Stimulated activated naive CD8-positive, alpha-beta T cell treated with anti-CD3 and anti-CD28 coated beads, Interleukin-15, amount 100 ng/mL, for 72 hours (primary cell): ENCODE results near the gene PREP.
"Not testable (repeated sequence)": the region's sequence is repeated elsewhere in the genome, so short reads cannot be mapped to it uniquely, and the experiment has no call there.

ENCODE experiments used
- ATAC-seq: fragments of 150-1000 bp; cut with Tn5 transposase; 2 replicates; pipeline ENCODE4 v1.10.0; 2021; ENCODE audit warnings: mild to moderate bottlenecking, moderate library complexity
- DNase-seq, 2 donors: peaks; one replicate each; pipeline ENCODE4 v3.0.0; 2021 to 2022
- H3K27ac Mint-ChIP-seq, 2 donors: one replicate each; pipeline ENCODE4 v1.8.0; 2022; ENCODE audit warnings: mild to moderate bottlenecking in 2 of 2, mixed read lengths in 2 of 2, moderate library complexity in 2 of 2
- H3K27me3 Mint-ChIP-seq: one replicate; pipeline ENCODE4 v1.8.0; 2022; ENCODE audit warnings: mixed read lengths
- H3K4me1 Mint-ChIP-seq: one replicate; pipeline ENCODE4 v1.8.0; 2022; ENCODE audit warnings: mild to moderate bottlenecking, mixed read lengths
- H3K4me3 Mint-ChIP-seq, 2 donors: one replicate each; pipeline ENCODE4 v1.8.0; 2022; ENCODE audit warnings: mild to moderate bottlenecking in 2 of 2, mixed read lengths in 2 of 2, moderate library complexity in 1 of 2
- H3K9me3 Mint-ChIP-seq, 2 donors: one replicate each; pipeline ENCODE4 v1.8.0; 2022; ENCODE audit warnings: mixed read lengths in 2 of 2

Gene PREP

DNA sequence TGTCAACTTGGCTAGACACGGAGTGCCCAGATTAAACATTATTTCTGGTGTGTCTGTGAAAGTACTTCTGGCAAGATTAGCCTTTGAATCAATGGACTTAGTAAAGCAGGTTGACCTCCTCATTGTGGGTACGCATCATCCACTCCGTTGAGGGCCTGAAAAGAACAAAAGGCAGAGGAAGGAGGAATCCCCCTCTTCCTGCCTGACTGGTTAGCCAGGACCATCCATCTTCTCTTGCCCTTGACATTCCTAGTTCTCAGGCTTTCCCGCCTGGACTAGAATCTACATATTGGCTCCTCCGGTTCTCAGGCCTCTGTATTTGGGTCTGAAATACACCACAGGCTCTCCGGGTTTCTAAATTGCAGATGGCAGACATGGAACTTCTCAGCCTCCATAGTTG is 149.1 kb downstream of the PREP start:
- H3K4me1 Mint-ChIP-seq, result no peaks in the 10 kb centered on the region
- peaks cover 22% of the 10 kb centered on the region for H3K27me3 Mint-ChIP-seq
- H3K4me3 Mint-ChIP-seq, result no peak overlapping the region
- no peak overlapping the region for H3K27ac Mint-ChIP-seq
- no peak for DNase-seq
- no peak for ATAC-seq
- H3K9me3 Mint-ChIP-seq, result no peaks in the 10 kb centered on the region

GRCh38 chr6:105251689-105252088 is 151.2 kb downstream of the PREP start:
- ATAC-seq (no peak), DNase-seq (no peak)
- no peaks in the 10 kb centered on the region for H3K9me3 Mint-ChIP-seq
- H3K27ac Mint-ChIP-seq, result no peak overlapping the region
- peaks cover 22% of the 10 kb centered on the region for H3K27me3 Mint-ChIP-seq
- H3K4me3 Mint-ChIP-seq, result no peak overlapping the region
- H3K4me1 Mint-ChIP-seq, result no peaks in the 10 kb centered on the region

DNA sequence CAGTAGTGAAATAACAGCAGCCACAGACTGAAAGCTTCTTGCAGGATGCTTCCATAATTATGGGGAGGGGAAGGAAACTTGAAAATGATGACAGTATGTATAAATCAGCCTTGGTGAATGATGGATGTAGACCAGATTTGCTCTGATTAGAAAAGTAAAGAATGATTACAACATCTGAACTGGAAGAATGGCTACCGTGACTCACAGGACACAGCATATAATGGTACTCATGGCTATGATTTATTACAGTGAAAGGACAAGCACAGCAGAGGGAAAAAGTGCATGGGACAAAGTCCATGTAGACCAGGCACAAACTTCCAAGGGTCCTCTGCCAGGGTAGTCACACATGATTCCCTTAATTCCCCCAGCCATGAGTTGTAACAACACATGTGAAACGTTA is 152.3 kb downstream of the PREP start:
- no peaks in the 10 kb centered on the region for H3K9me3 Mint-ChIP-seq
- H3K27me3 Mint-ChIP-seq, result peaks cover 16% of the 10 kb centered on the region
- H3K4me3 Mint-ChIP-seq, result no peak overlapping the region
- DNase-seq (no peak), ATAC-seq (no peak)
- no peak overlapping the region for H3K27ac Mint-ChIP-seq
- no peaks in the 10 kb centered on the region for H3K4me1 Mint-ChIP-seq

- H3K27ac Mint-ChIP-seq, result no peak overlapping the region
- peaks cover 0 to 4% of the 10 kb centered on the region in 2 donors for H3K9me3 Mint-ChIP-seq
- H3K4me1 Mint-ChIP-seq, result no peaks in the 10 kb centered on the region
- H3K27me3 Mint-ChIP-seq, result peaks cover 32% of the 10 kb centered on the region
- H3K4me3 Mint-ChIP-seq, result no peak overlapping the region
- DNase-seq (no peak), ATAC-seq (no peak)
Observed at GRCh38 chr6:105243487-105243886, 159.4 kb downstream of the PREP start.

DNA sequence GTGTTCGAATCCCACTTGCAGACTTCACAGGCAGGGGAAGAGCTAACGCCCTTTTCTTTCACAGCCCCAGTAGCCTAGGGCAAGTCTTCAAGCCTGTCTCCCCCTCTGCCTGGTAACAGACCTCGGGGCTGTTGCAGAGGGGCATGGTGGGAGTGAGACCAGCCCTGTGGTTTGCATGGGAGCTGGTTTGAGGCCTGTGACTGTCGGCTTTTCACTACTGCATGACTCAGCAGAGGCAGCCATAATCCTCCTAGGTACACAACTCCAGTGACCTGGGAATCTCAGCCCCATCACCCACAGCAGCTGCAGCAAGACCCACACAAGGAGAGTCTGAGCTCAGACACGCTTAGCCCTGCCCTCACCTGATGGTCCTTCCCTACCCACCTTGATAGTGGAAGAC is 167.7 kb downstream of the PREP start:
- ATAC-seq (no peak), DNase-seq (no peak)
- H3K9me3 Mint-ChIP-seq, result peaks cover 4 to 43% of the 10 kb centered on the region in 2 donors
- H3K4me1 Mint-ChIP-seq, result no peaks in the 10 kb centered on the region
- no peak overlapping the region for H3K27ac Mint-ChIP-seq
- no peak overlapping the region for H3K4me3 Mint-ChIP-seq
- peaks cover 80% of the 10 kb centered on the region for H3K27me3 Mint-ChIP-seq

GRCh38 chr6:105231771-105232170 is 171.1 kb downstream of the PREP start:
- H3K27me3 Mint-ChIP-seq, result peaks cover 71% of the 10 kb centered on the region
- H3K4me1 Mint-ChIP-seq, DNase-seq, ATAC-seq, H3K4me3 Mint-ChIP-seq, H3K27ac Mint-ChIP-seq: not testable (repeated sequence)
- peaks cover 4 to 25% of the 10 kb centered on the region in 2 donors for H3K9me3 Mint-ChIP-seq
